ENCODE data around the gene TPP1.

GRCh38 chr11:6628526-6628925 lies 9.3 kb upstream of the TPP1 start:
- no peak for TF ChIP-seq CTCF (IDR thresholded peaks at IDR 0.05)
- TF ChIP-seq POLR2A (IDR thresholded peaks at IDR 0.05): no peak

All from thyroid gland (tissue), 4 donors.